Upper lobe of left lung (tissue), 6 donors: ENCODE results near the gene UBR4. TPM values are rescaled to one million over a fixed set of nuclear protein-coding genes. Genes with fewer than 3 reads are reported as not detected.
A peak's percentile ranks its signal among the peaks of the same experiment; 100 is the strongest.
"Not testable (repeated sequence)": the region's sequence is repeated elsewhere in the genome, so short reads cannot be mapped to it uniquely, and the experiment has no call there.

Experiments
- ATAC-seq, 2 donors: fragments of 200-7000 bp; cut with Tn5 transposase; one replicate each; pipeline ENCODE4 v1.9.1; 2022; ENCODE audit warnings: mild to moderate bottlenecking in 2 of 2, moderate library complexity in 2 of 2; ENCODE audit not compliant: low FRiP score in 2 of 2
- DNase-seq, 2 donors: peaks; one replicate each; pipeline ENCODE4 v3.0.0-alpha.2; 2019 to 2020
- H3K27ac ChIP-seq, 4 donors: fragments of 200-600 bp; sonication (generic); one replicate each; pipeline ENCODE4 v1.5.1; 2016 to 2019
- H3K27me3 ChIP-seq, 4 donors: fragments of 200-600 bp; sonication (generic); one replicate each; pipeline ENCODE4 v1.5.1; 2017 to 2019
- H3K36me3 ChIP-seq, 4 donors: fragments of 200-600 bp; sonication (generic); one replicate each; pipeline ENCODE4 v1.5.1; 2016 to 2019
- H3K4me1 ChIP-seq, 4 donors: fragments of 200-600 bp; sonication (generic); one replicate each; pipeline ENCODE4 v1.5.1; 2018 to 2019
- H3K4me3 ChIP-seq, 4 donors: fragments of 200-600 bp; sonication (generic); one replicate each; pipeline ENCODE4 v1.5.1; 2017 to 2019; ENCODE audit warnings: mild to moderate bottlenecking in 2 of 4, moderate library complexity in 1 of 4
- H3K9me3 ChIP-seq, 4 donors: fragments of 200-600 bp; sonication (generic); one replicate each; pipeline ENCODE4 v1.5.1; 2018 to 2019
- CTCF ChIP-seq, 6 experiments: fragments of 450-650 bp in 4 of 6; fragments of 200-600 bp in 2 of 6; sonication (generic) in 2 of 6; IDR thresholded peaks; one replicate each; pipeline ENCODE4 v1.5.1; 2016 to 2019; ENCODE audit warnings: antibody characterized with exemption in 6 of 6
- EP300 ChIP-seq, 4 donors: sonication (generic); formaldehyde crosslinking; IDR thresholded peaks; one replicate each; pipeline ENCODE4 v1.5.1; 2017; ENCODE audit warnings: antibody characterized with exemption in 4 of 4, control low read depth in 2 of 4
- POLR2A ChIP-seq, 4 donors: fragments of 450-650 bp; IDR thresholded peaks; one replicate each; pipeline ENCODE4 v1.5.1; 2016 to 2017; ENCODE audit warnings: antibody characterized with exemption in 4 of 4, mild to moderate bottlenecking in 2 of 4
- POLR2AphosphoS5 ChIP-seq, 2 donors: sonication (generic); formaldehyde crosslinking; IDR thresholded peaks; one replicate each; pipeline ENCODE4 v1.5.1; 2017; ENCODE audit warnings: antibody characterized with exemption in 2 of 2
- WGBS, 2 donors: methylation state at CpG; one replicate each; pipeline ENCODE4 v1.1.5; 2017 to 2018; 5-methylcytosine and 5-hydroxymethylcytosine counted together
- total RNA-seq, 6 donors: library from RNA; depleted of rRNA in 4 of 6; stranded (reverse); fragments of >200 nt in 4 of 6; gene quantifications; one replicate each; pipeline versions ENCODE4 v1.1.0 to v1.2.1, GENCODE V29; 2016 to 2021
- donor health status: DM: no; HTN: no; CAD: no; lungs with moderate emphysema.
- donor health status: DM: no; HTN: yes; CAD: no; lungs with severe emphysema.

Gene UBR4
- total RNA-seq, 6 donors from 2014 or later: 101 to 317 (median 135) TPM

GRCh38 chr1:19234224-19234623 lies 24.2 kb upstream of the UBR4 start:
- no peak overlapping the region for H3K27ac ChIP-seq
- peaks cover 29 to 100% (median 90%) of the 10 kb centered on the region in 4 donors for H3K36me3 ChIP-seq
- 94 to 98% methylated on average over 3 of the region's 3 CpGs for WGBS, 2 donors
- ATAC-seq: no peak
- peaks cover 0 to 12% (median 4%) of the 10 kb centered on the region in 4 donors for H3K4me1 ChIP-seq
- no peak for DNase-seq
- no peaks in the 10 kb centered on the region for H3K9me3 ChIP-seq
- TF ChIP-seq POLR2AphosphoS5 (IDR thresholded peaks at IDR 0.05): no peak
- no peak for TF ChIP-seq POLR2A (IDR thresholded peaks at IDR 0.05)
- TF ChIP-seq EP300 (IDR thresholded peaks at IDR 0.05): no peak
- TF ChIP-seq CTCF (IDR thresholded peaks at IDR 0.05): no peak
- no peak overlapping the region for H3K4me3 ChIP-seq
- H3K27me3 ChIP-seq: no peaks in the 10 kb centered on the region

GRCh38 chr1:19232524-19232846 lies 22.4 kb upstream of the UBR4 start:
- no peaks in the 10 kb centered on the region for H3K9me3 ChIP-seq

GRCh38 chr1:19231736-19232523 lies 21.9 kb upstream of the UBR4 start:
- not testable (repeated sequence) for H3K4me3 ChIP-seq, H3K9me3 ChIP-seq, DNase-seq, ATAC-seq, H3K27ac ChIP-seq, H3K27me3 ChIP-seq
- peaks cover 19 to 100% (median 86%) of the 10 kb centered on the region in 4 donors for H3K36me3 ChIP-seq
- WGBS, 2 donors: 93 to 94% methylated on average over 16 of the region's 16 CpGs
- H3K4me1 ChIP-seq: peaks cover 0 to 12% (median 4%) of the 10 kb centered on the region in 4 donors

More at GRCh38 chr1:19232524-19232846, 22.4 kb upstream of the UBR4 start:
- no peak overlapping the region for H3K4me3 ChIP-seq
- no peak for TF ChIP-seq CTCF (IDR thresholded peaks at IDR 0.05)
- TF ChIP-seq POLR2A (IDR thresholded peaks at IDR 0.05): no peak
- TF ChIP-seq POLR2AphosphoS5 (IDR thresholded peaks at IDR 0.05): no peak
- no peak for TF ChIP-seq EP300 (IDR thresholded peaks at IDR 0.05)
- peaks cover 20 to 100% (median 86%) of the 10 kb centered on the region in 4 donors for H3K36me3 ChIP-seq
- peaks cover 0 to 12% (median 4%) of the 10 kb centered on the region in 4 donors for H3K4me1 ChIP-seq
- H3K27ac ChIP-seq: no peak overlapping the region
- ATAC-seq: no peak
- H3K27me3 ChIP-seq: no peaks in the 10 kb centered on the region
- no peak for DNase-seq

GRCh38 chr1:19229828-19230325 lies 19.8 kb upstream of the UBR4 start:
- peaks cover 29 to 100% (median 88%) of the 10 kb centered on the region in 4 donors for H3K36me3 ChIP-seq
- WGBS, 2 donors: 73 to 74% methylated on average over 6 of the region's 6 CpGs
- peaks cover 0 to 12% (median 4%) of the 10 kb centered on the region in 4 donors for H3K4me1 ChIP-seq
- DNase-seq (no peak), ATAC-seq (peak in 1 of 2 donors; percentile 54)
- no peaks in the 10 kb centered on the region for H3K9me3 ChIP-seq
- H3K27ac ChIP-seq: no peak overlapping the region
- TF ChIP-seq EP300 (IDR thresholded peaks at IDR 0.05): no peak
- TF ChIP-seq POLR2A (IDR thresholded peaks at IDR 0.05): no peak
- no peak for TF ChIP-seq POLR2AphosphoS5 (IDR thresholded peaks at IDR 0.05)
- TF ChIP-seq CTCF (IDR thresholded peaks at IDR 0.05): no peak
- no peaks in the 10 kb centered on the region for H3K27me3 ChIP-seq
- H3K4me3 ChIP-seq: no peak overlapping the region

GRCh38 chr1:19229229-19229628 lies 19.2 kb upstream of the UBR4 start:
- no peak for TF ChIP-seq EP300 (IDR thresholded peaks at IDR 0.05)
- no peak for TF ChIP-seq POLR2A (IDR thresholded peaks at IDR 0.05)
- Histone ChIP-seq H3K27me3 (no peaks in the 10 kb centered on the region), H3K27ac (no peak overlapping the region), H3K4me3 (no peak overlapping the region), H3K9me3 (no peaks in the 10 kb centered on the region), H3K36me3 (peaks cover 24 to 100% (median 88%) of the 10 kb centered on the region in 4 donors), H3K4me1 (peaks cover 0 to 12% (median 4%) of the 10 kb centered on the region in 4 donors)
- no peak for DNase-seq
- 64 to 79% methylated on average over 3 of the region's 3 CpGs for WGBS, 2 donors
- no peak for ATAC-seq
